ENCODE results near the gene COX8C. TPM values are rescaled to one million over a fixed set of nuclear protein-coding genes. Genes with fewer than 3 reads are reported as not detected.

Gene COX8C
- total RNA-seq, 4 donors from 2014 or later: not detected

DNA sequence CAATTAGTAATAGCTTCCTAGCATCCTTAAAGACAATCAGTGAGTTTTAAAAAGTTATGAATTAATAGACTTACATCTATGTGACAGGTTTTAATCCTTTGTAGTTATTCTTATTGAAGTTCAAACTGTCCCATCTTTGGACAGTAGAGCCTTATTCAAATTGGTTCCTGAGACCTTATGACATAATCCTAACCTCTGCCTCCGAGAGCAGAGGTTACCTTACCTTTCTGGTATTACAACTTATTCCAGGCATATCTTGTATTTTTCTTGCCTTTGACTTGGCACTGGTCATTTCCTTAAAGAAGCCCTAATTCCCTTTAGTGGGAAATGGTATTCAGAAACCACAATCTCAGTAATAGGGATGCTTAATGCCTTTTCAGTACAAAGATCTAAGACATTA lies 35.9 kb upstream of the COX8C start:
- no peaks in the 10 kb centered on the region for H3K27me3 ChIP-seq
- H3K4me1 ChIP-seq: peaks cover 0 to 43% (median 0%) of the 10 kb centered on the region in 4 donors
- no peak overlapping the region for H3K27ac ChIP-seq
- H3K36me3 ChIP-seq: no peaks in the 10 kb centered on the region
- DNase-seq (ENCODE audit: low spot score in 2 of 2): no peak
- TF ChIP-seq CTCF (IDR thresholded peaks at IDR 0.05) (no peak), EP300 (IDR thresholded peaks at IDR 0.05) (no peak), POLR2A (IDR thresholded peaks at IDR 0.05) (no peak)
- H3K9me3 ChIP-seq: no peaks in the 10 kb centered on the region
- no peak overlapping the region for H3K4me3 ChIP-seq
- WGBS, 2 donors: 63 to 68% methylated on average over 1 of the region's 1 CpG

- DNase-seq (ENCODE audit: low spot score in 2 of 2): no peak
- no peaks in the 10 kb centered on the region for H3K36me3 ChIP-seq
- no peak overlapping the region for H3K4me3 ChIP-seq
- no peaks in the 10 kb centered on the region for H3K27me3 ChIP-seq
- H3K27ac ChIP-seq: no peak overlapping the region
- no peak for TF ChIP-seq CTCF (IDR thresholded peaks at IDR 0.05)
- TF ChIP-seq POLR2A (IDR thresholded peaks at IDR 0.05): no peak
- no peak for TF ChIP-seq EP300 (IDR thresholded peaks at IDR 0.05)
- H3K9me3 ChIP-seq: no peaks in the 10 kb centered on the region
- peaks cover 0 to 56% (median 7%) of the 10 kb centered on the region in 4 donors for H3K4me1 ChIP-seq
Observed at GRCh38 chr14:93315575-93315974, 31.4 kb upstream of the COX8C start.

- DNase-seq (ENCODE audit: low spot score in 2 of 2): no peak
- Histone ChIP-seq H3K27me3 (no peaks in the 10 kb centered on the region), H3K9me3 (no peaks in the 10 kb centered on the region), H3K4me3 (no peak overlapping the region), H3K4me1 (peaks cover 0 to 52% (median 7%) of the 10 kb centered on the region in 4 donors), H3K27ac (no peak overlapping the region), H3K36me3 (peaks cover 0 to 3% (median 0%) of the 10 kb centered on the region in 3 donors)
- TF ChIP-seq CTCF (IDR thresholded peaks at IDR 0.05) (no peak), POLR2A (IDR thresholded peaks at IDR 0.05) (no peak), EP300 (IDR thresholded peaks at IDR 0.05) (no peak)
- WGBS, 2 donors: 74 to 76% methylated on average over 4 of the region's 4 CpGs
Observed at GRCh38 chr14:93316716-93317115, 30.3 kb upstream of the COX8C start.

DNA sequence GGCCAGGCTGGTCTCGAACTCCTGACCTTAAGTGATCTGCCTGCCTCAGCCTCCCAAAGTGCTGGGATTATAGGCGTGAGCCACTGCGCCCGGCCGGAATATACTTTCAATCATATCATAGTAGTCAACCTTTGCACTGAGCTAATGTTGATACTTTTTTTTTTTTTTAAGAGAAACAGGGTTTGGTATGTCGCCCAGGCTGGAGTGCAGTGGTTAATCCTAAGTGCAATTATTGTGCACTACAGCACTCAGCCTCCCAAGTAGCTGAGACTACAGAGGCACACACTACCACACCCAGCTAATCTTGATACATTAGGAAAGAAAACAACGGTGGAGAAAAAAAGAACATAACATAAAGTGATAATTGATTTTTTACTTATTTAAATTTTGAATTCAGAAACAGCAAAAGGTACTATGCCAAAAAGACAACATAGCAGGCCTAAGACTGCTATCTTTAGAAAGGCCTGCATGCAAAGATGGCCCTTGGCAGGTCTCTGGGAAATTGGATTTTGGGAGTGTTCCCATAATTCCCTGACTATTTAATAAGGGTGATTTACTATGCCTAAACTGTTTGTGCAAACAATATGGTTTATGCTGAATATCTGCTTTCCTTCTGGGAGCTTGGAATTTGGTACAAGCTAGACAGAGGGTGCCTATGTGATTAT lies 29.6 kb upstream of the COX8C start:
- no peaks in the 10 kb centered on the region for H3K9me3 ChIP-seq
- H3K36me3 ChIP-seq: peaks cover 0 to 3% (median 0%) of the 10 kb centered on the region in 3 donors
- TF ChIP-seq POLR2A (IDR thresholded peaks at IDR 0.05): no peak
- no peak for TF ChIP-seq CTCF (IDR thresholded peaks at IDR 0.05)
- no peak for TF ChIP-seq EP300 (IDR thresholded peaks at IDR 0.05)
- 85 to 89% methylated on average over 7 of the region's 7 CpGs for WGBS, 2 donors
- H3K27ac ChIP-seq: no peak overlapping the region
- DNase-seq (ENCODE audit: low spot score in 2 of 2): no peak
- H3K4me1 ChIP-seq: peaks cover 0 to 52% (median 7%) of the 10 kb centered on the region in 4 donors
- H3K27me3 ChIP-seq: no peaks in the 10 kb centered on the region
- no peak overlapping the region for H3K4me3 ChIP-seq

DNA sequence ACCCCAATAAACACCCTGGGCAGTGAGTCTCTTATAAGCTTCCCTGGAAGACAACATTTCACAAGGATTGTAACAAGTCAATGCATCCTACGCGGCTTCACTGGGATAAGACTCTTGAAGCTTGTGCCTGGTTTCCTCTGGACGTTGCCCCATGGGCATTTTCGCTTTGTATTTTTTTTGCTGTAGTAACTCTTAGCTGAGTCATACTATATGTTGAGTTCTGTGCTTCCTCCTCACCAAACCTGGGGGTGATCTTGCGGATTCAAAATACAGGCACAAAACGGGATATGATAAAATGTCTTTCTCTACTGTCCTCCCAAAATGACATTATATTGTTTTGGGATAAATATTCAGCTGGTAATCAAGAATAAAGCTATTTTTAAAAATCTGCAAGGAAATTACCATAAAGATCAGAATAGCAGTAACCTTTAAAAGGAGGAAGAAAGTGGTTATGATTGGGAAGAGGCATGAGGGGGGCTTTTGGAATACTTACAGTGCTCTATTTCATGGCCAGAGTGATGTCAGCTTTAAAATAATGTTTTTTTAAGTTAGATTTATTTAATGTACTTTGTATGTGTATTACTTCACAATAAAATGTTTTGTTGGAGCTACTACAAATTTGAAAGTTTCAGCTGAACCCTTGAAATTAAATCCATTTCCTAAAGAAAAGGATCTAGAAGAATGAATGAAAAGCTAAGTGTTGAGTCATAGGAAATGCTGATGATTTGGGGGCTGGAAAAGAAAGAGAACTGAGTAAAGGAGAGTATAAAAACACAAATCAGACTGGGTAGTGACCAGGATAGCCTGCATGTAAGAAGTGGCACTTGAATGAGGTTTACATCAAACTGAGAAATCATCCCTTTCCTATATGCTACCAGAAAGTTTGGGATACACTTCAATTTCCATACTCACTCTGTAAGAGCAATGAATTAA lies 28.8 kb upstream of the COX8C start:
- no peaks in the 10 kb centered on the region for H3K27me3 ChIP-seq
- H3K4me3 ChIP-seq: no peak overlapping the region
- peaks cover 0 to 3% (median 0%) of the 10 kb centered on the region in 3 donors for H3K36me3 ChIP-seq
- no peak for TF ChIP-seq CTCF (IDR thresholded peaks at IDR 0.05)
- H3K9me3 ChIP-seq: no peaks in the 10 kb centered on the region
- DNase-seq (ENCODE audit: low spot score in 2 of 2): no peak
- H3K4me1 ChIP-seq: peaks cover 0 to 52% (median 7%) of the 10 kb centered on the region in 4 donors
- 53 to 55% methylated on average over 6 of the region's 6 CpGs for WGBS, 2 donors
- H3K27ac ChIP-seq: no peak overlapping the region
